ENCODE data around the gene PRR13.
A peak's percentile ranks its signal among the peaks of the same experiment; 100 is the strongest.

The PRR13 gene

DNA sequence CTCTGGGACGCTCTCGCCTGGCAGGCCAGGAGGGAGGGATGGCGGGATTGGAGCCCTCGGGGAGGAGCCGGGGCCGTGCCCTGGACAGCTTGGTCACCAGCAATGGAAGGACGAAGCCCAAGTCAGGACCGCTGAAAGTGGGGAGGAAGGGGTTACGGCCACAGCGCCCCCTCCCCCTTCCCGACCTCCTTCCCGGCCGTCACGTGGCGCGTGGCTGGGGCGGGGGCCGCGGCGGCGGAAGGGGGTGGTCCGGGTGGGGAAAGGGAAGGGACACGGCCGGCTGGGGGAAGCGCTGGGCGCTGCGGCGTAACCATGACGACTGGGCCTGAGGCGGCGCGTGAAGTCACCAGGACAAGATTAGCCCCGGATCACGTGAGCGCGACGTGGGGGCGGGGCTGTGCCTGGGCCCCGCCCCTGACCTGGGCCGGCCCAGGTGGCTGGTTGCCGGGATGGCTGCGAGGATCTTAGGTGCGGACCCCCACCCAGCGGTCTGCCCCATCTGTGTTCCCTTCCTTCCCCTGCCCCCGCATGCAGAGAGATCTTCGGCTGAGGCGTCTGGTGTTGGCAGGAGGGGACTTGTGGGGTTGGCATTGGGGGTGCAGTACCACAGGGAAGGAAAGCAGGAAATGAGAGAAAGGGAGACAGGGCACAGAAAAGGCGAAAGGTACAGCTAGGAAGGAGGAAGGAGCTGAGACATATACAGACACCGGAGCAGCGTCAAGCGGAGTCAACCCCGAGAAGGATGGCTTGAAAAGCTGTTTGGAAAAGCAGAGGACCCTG is 51.5 kb downstream of the PRR13 start:
- DNase-seq (ENCODE audit: low read depth, low spot score): peak; percentile 96

GRCh38 chr12:53493610-53494391 is 52.3 kb downstream of the PRR13 start:
- DNase-seq (ENCODE audit: low read depth, low spot score): no peak
